Activated CD4-positive, alpha-beta T cell treated with anti-CD3 and anti-CD28 coated beads, Interleukin-2, amount 50 U/mL, for 16 hours (primary cell): Measurements from ENCODE around the gene HLA-C.
"Not testable (repeated sequence)": the region's sequence is repeated elsewhere in the genome, so short reads cannot be mapped to it uniquely, and the experiment has no call there.

Source experiments
- DNase-seq: peaks from one replicate; pipeline ENCODE4 v3.0.0-alpha.2; 2020

HLA-C gene

GRCh38 chr6:31268836-31269235, 3.1 kb downstream of the HLA-C start:
- no peak for DNase-seq

- DNase-seq = no peak
Measured at GRCh38 chr6:31268369-31268765, 3.5 kb downstream of the HLA-C start.

- no peak for DNase-seq
Measured at GRCh38 chr6:31267651-31268368, 4.1 kb downstream of the HLA-C start.

- no peak for DNase-seq
Measured at GRCh38 chr6:31266567-31267360, 5.1 kb downstream of the HLA-C start.

GRCh38 chr6:31265926-31266325, 6.0 kb downstream of the HLA-C start:
- no peak for DNase-seq

- DNase-seq = not testable (repeated sequence)
Measured at GRCh38 chr6:31263346-31263933, 8.5 kb downstream of the HLA-C start.

- DNase-seq = not testable (repeated sequence)
Measured at GRCh38 chr6:31259995-31260394, 11.9 kb downstream of the HLA-C start.

GRCh38 chr6:31252625-31253024, 19.3 kb downstream of the HLA-C start:
- no peak for DNase-seq

GRCh38 chr6:31251261-31251660, 20.6 kb downstream of the HLA-C start:
- no peak for DNase-seq

- no peak for DNase-seq
Measured at GRCh38 chr6:31249184-31249583, 22.7 kb downstream of the HLA-C start.

GRCh38 chr6:31247813-31248212, 24.1 kb downstream of the HLA-C start:
- DNase-seq = no peak

GRCh38 chr6:31246051-31246521, 25.8 kb downstream of the HLA-C start:
- no peak for DNase-seq

- no peak for DNase-seq
Measured at GRCh38 chr6:31243508-31243907, 28.4 kb downstream of the HLA-C start.

GRCh38 chr6:31239854-31240253, 32.0 kb downstream of the HLA-C start:
- no peak for DNase-seq

GRCh38 chr6:31234101-31234500, 37.8 kb downstream of the HLA-C start:
- DNase-seq = not testable (repeated sequence)

- DNase-seq = no peak
Measured at GRCh38 chr6:31228476-31228875, 43.4 kb downstream of the HLA-C start.

- DNase-seq = no peak
Measured at GRCh38 chr6:31227143-31227542, 44.7 kb downstream of the HLA-C start.

- DNase-seq = no peak
Measured at GRCh38 chr6:31225735-31226134, 46.2 kb downstream of the HLA-C start.

- DNase-seq = no peak
Measured at GRCh38 chr6:31222496-31222895, 49.4 kb downstream of the HLA-C start.
